H1 (cell line): ENCODE measurements around the gene SLIT3. TPM values are rescaled to one million over a fixed set of nuclear protein-coding genes. Genes with fewer than 3 reads are reported as not detected.

ENCODE experiments used
- CTCF ChIA-PET: fragments of 300-600 bp; sonication (Branson Sonifier 250); formaldehyde crosslinking; loops from one replicate; lab custom pipeline; 2021; ENCODE audit not compliant: partially characterized antibody; lab: Charles Lee
- POLR2A ChIA-PET: fragments of 300-600 bp; sonication (Branson Sonifier 250); formaldehyde crosslinking; loops from one replicate; lab custom pipeline; 2021; ENCODE audit warnings: inconsistent platforms; ENCODE audit not compliant: partially characterized antibody; lab: Charles Lee
- DNase-seq, 2 experiments: peaks; one replicate each; pipeline versions ENCODE4 v3.0.0 to v3.0.0-alpha.2; 2010 to 2022; ENCODE audit warnings: low spot score in 2 of 2, low read depth in 1 of 2, mixed read lengths in 1 of 2
- FAIRE-seq: peaks from 2 replicates; lab custom pipeline; 2011; peaks lifted over from hg19 to GRCh38; lab: Jason Lieb, UNC
- H2AFZ ChIP-seq: 2 replicates; pipeline ENCODE4 v1.8.1; 2012; ENCODE audit warnings: low read length, inconsistent platforms
- H2AK5ac ChIP-seq: 2 replicates; pipeline ENCODE4 v1.6.1; 2013; ENCODE audit warnings: low read depth, low read length
- H2BK120ac ChIP-seq: replicated peaks from 2 replicates; pipeline ENCODE3; 2013; ENCODE audit warnings: low read depth, low read length, inconsistent platforms
- H2BK12ac ChIP-seq: 2 replicates; pipeline ENCODE4 v1.6.1; 2013; ENCODE audit warnings: low read depth, low read length
- H2BK15ac ChIP-seq: 2 replicates; pipeline ENCODE4 v1.6.1; 2013; ENCODE audit warnings: low read length
- H2BK20ac ChIP-seq: 2 replicates; pipeline ENCODE4 v1.6.1; 2013; ENCODE audit warnings: low read length
- H2BK5ac ChIP-seq: 2 replicates; pipeline ENCODE4 v1.6.1; 2013; ENCODE audit warnings: low read depth, low read length
- H3K14ac ChIP-seq: 2 replicates; pipeline ENCODE4 v1.6.1; 2013; ENCODE audit warnings: inconsistent platforms; ENCODE audit not compliant: insufficient read length
- H3K18ac ChIP-seq: 2 replicates; pipeline ENCODE4 v1.6.1; 2013; ENCODE audit warnings: low read length; ENCODE audit errors: extremely low read depth
- H3K23ac ChIP-seq: 2 replicates; pipeline ENCODE4 v1.6.1; 2013; ENCODE audit warnings: inconsistent platforms; ENCODE audit not compliant: insufficient read length
- H3K23me2 ChIP-seq: 2 replicates; pipeline ENCODE4 v1.6.1; 2013; ENCODE audit warnings: low read depth, low read length
- H3K27ac ChIP-seq: 2 replicates; pipeline ENCODE4 v1.6.1; 2011; ENCODE audit warnings: low read depth, low read length, inconsistent platforms
- H3K27me3 ChIP-seq, 4 experiments: replicated peaks in 1 of 4; 1 replicate in 1 of 4; 2 replicates in 3 of 4; pipeline versions ENCODE4 v1.6.1 to v1.8.1; 2011 to 2013; ENCODE audit warnings: low read length in 3 of 4, mild to moderate bottlenecking in 3 of 4, inconsistent platforms in 2 of 4, mixed read lengths in 2 of 4, moderate library complexity in 1 of 4; ENCODE audit not compliant: control insufficient read depth in 3 of 4, insufficient read depth in 3 of 4; ENCODE audit errors: extremely low read depth in 1 of 4
- H3K36me3 ChIP-seq, 4 experiments: 2 replicates each; pipeline versions ENCODE4 v1.6.1 to v1.8.1; 2011 to 2013; ENCODE audit warnings: mild to moderate bottlenecking in 4 of 4, low read length in 3 of 4, moderate library complexity in 2 of 4, control low read depth in 1 of 4, inconsistent platforms in 1 of 4; ENCODE audit not compliant: insufficient read depth in 4 of 4, control insufficient read depth in 2 of 4
- H3K4ac ChIP-seq: replicated peaks from 2 replicates; pipeline ENCODE3; 2013; ENCODE audit warnings: low read length, low read depth, mixed read lengths, inconsistent platforms; ENCODE audit not compliant: insufficient read length
- H3K4me1 ChIP-seq, 4 experiments: replicated peaks in 1 of 4; 1 replicate in 1 of 4; 2 replicates in 3 of 4; pipeline versions ENCODE4 v1.6.1 to v1.8.1; 2011 to 2013; ENCODE audit warnings: low read length in 3 of 4, inconsistent platforms in 2 of 4, mixed read lengths in 1 of 4; ENCODE audit not compliant: insufficient read depth in 4 of 4, control insufficient read depth in 3 of 4
- H3K4me2 ChIP-seq, 2 experiments: 2 replicates each; pipeline versions ENCODE4 v1.6.1 to v1.8.1; 2011 to 2013; ENCODE audit warnings: low read depth in 2 of 2, low read length in 2 of 2, control low read depth in 1 of 2, inconsistent platforms in 1 of 2, mild to moderate bottlenecking in 1 of 2; ENCODE audit not compliant: insufficient read depth in 1 of 2
- H3K4me3 ChIP-seq, 4 experiments: fragments of 200-600, 300-600 bp in 1 of 4; sonication (generic), shearing (Covaris generic), sonication (Bioruptor Twin) in 1 of 4; 2 replicates each; pipeline versions ENCODE4 v1.5.1 to v1.8.1; 2011 to 2016; ENCODE audit warnings: low read length in 4 of 4, low read depth in 3 of 4, control low read depth in 2 of 4, inconsistent platforms in 2 of 4, mild to moderate bottlenecking in 2 of 4, mixed read lengths in 1 of 4, moderate library complexity in 1 of 4; ENCODE audit not compliant: insufficient read depth in 2 of 4; ENCODE audit errors: extremely low read depth in 1 of 4
- H3K56ac ChIP-seq: replicated peaks from 2 replicates; pipeline ENCODE3; 2013; ENCODE audit warnings: low read depth, mild to moderate bottlenecking, mixed read lengths, low read length, inconsistent platforms; ENCODE audit not compliant: insufficient read length
- H3K79me1 ChIP-seq: 2 replicates; pipeline ENCODE4 v1.6.1; 2013; ENCODE audit warnings: low read depth, low read length, control low read depth
- H3K79me2 ChIP-seq, 2 experiments: 2 replicates each; pipeline versions ENCODE4 v1.6.1 to v1.8.1; 2012 to 2013; ENCODE audit warnings: low read length in 2 of 2, mild to moderate bottlenecking in 2 of 2, inconsistent platforms in 1 of 2; ENCODE audit not compliant: insufficient read depth in 2 of 2, control insufficient read depth in 1 of 2
- H3K9ac ChIP-seq, 4 experiments: replicated peaks in 1 of 4; 1 replicate in 1 of 4; 2 replicates in 3 of 4; pipeline versions ENCODE4 v1.6.1 to v1.8.1; 2011 to 2013; ENCODE audit warnings: low read depth in 3 of 4, low read length in 3 of 4, control low read depth in 2 of 4, mild to moderate bottlenecking in 2 of 4, moderate library complexity in 2 of 4, inconsistent platforms in 1 of 4; ENCODE audit errors: extremely low read depth in 1 of 4
- H3K9me3 ChIP-seq, 2 experiments: 2 replicates each; pipeline versions ENCODE4 v1.6.1 to v1.8.1; 2012 to 2013; ENCODE audit warnings: mild to moderate bottlenecking in 2 of 2, moderate library complexity in 2 of 2, control low read depth in 1 of 2, inconsistent platforms in 1 of 2, low read depth in 1 of 2, low read length in 1 of 2, mixed read lengths in 1 of 2; ENCODE audit not compliant: insufficient read depth in 2 of 2
- H4K20me1 ChIP-seq, 2 experiments: replicated peaks in 1 of 2; 2 replicates each; pipeline versions ENCODE3 to v1.8.1; 2011 to 2013; ENCODE audit warnings: inconsistent platforms in 2 of 2, low read length in 2 of 2, mild to moderate bottlenecking in 1 of 2; ENCODE audit not compliant: insufficient read depth in 2 of 2, control insufficient read depth in 1 of 2
- H4K5ac ChIP-seq: 2 replicates; pipeline ENCODE4 v1.6.1; 2013; ENCODE audit warnings: low read length, low read depth, mixed read lengths, inconsistent platforms; ENCODE audit not compliant: insufficient read length
- H4K8ac ChIP-seq: 2 replicates; pipeline ENCODE4 v1.8.0; 2013; ENCODE audit warnings: mild to moderate bottlenecking, moderate library complexity, low read length, inconsistent platforms; ENCODE audit not compliant: insufficient read depth; ENCODE audit errors: extremely low read depth
- H4K91ac ChIP-seq: replicated peaks from 2 replicates; pipeline ENCODE3; 2013; ENCODE audit warnings: low read length, mixed read lengths, inconsistent platforms; ENCODE audit not compliant: insufficient read length
- MAFK ChIP-seq: IDR thresholded peaks from 2 replicates; pipeline ENCODE4 v1.6.1; 2012; ENCODE audit warnings: low read depth, mild to moderate bottlenecking, improper control_type of control experiment, low read length
- NRF1 ChIP-seq: IDR thresholded peaks from 2 replicates; pipeline ENCODE4 v1.6.1; 2011; ENCODE audit warnings: mild to moderate bottlenecking, low read depth, low read length, improper control_type of control experiment
- WGBS, 2 experiments: shearing (Covaris generic) in 1 of 2; methylation state at CpG; one replicate each; pipeline versions ENCODE4 v1.1.6 to v1.1.7; 2013 to 2015; ENCODE audit warnings: low lambda C conversion rate in 2 of 2, mixed read lengths in 2 of 2, inconsistent platforms in 1 of 2, low coverage in 1 of 2, missing lambda C conversion rate in 1 of 2; ENCODE audit not compliant: insufficient replicate concordance in 2 of 2, insufficient coverage in 1 of 2, insufficient read length in 1 of 2; ENCODE audit errors: extremely low coverage in 1 of 2, missing lambda C conversion rate in 1 of 2; 5-methylcytosine and 5-hydroxymethylcytosine counted together
- polyA plus RNA-seq, 7 experiments: library from polyadenylated mRNA; depleted of rRNA in 3 of 7; stranded (reverse) in 5 of 7; unstranded in 2 of 7; fragments of >200 nt in 5 of 7; fragments of 200-250 nt in 2 of 7; gene quantifications; 1 replicate in 5 of 7; 2 replicates in 1 of 7; 4 replicates in 1 of 7; pipeline versions ENCODE4 v1.2.1 to v1.2.3, GENCODE V29; 2011 to 2013; ENCODE audit warnings: missing spikeins in 2 of 7, mixed read lengths in 2 of 7
- total RNA-seq: library from RNA; stranded (reverse); fragmentation: NEBNext Ultra II Directional; extraction: Animal tissue kit (Norgen Biotek cat#: 25700); gene quantifications from 2 replicates; pipeline ENCODE4 v1.2.1, GENCODE V29; 2021

SLIT3 gene
- total and polyA plus RNA-seq, 2 of the 8 experiments (the other 6 are each of a cell fraction or from before 2014, with no cell fraction given), result 1.1 to 1.2 TPM

DNA sequence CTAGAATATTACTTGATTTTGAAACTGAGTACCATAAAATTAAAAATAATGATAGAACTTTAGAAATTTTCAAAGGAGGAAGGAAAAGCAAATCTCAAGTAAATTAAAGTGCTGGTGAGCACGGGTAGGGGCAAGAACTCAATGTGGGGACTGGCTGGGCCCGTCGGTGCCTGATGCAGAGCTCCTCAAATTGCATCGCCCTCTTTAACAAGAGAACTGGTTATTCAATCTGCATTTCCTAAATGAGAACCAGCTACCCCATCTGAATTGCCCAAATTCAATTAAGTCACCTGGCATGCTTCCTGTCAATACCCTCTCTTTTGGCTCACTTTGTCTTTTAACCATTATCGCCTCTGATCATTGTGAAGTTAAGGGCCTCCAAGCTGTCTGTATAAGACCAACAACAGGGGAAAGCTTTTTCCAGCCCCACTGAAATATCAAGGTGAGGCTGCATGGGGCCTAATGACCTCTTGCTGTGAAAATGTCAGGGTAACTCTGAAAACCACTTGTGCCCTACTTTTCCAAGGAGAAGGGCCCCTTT lies 316.7 kb downstream of the SLIT3 start:
- no peak overlapping the region for H3K4me3 ChIP-seq
- no peak overlapping the region for H3K9ac ChIP-seq
- no peak overlapping the region for H2BK5ac ChIP-seq
- H4K20me1 ChIP-seq, result no peaks in the 10 kb centered on the region
- no peak overlapping the region for H2BK120ac ChIP-seq
- no peak overlapping the region for H3K23ac ChIP-seq
- H3K23me2 ChIP-seq, result no peaks in the 10 kb centered on the region
- no peak overlapping the region for H2BK20ac ChIP-seq
- no peaks in the 10 kb centered on the region for H3K9me3 ChIP-seq
- H3K36me3 ChIP-seq, result no peaks in the 10 kb centered on the region
- no peak overlapping the region for H4K91ac ChIP-seq
- H2BK15ac ChIP-seq, result no peak overlapping the region
- no peak overlapping the region for H3K56ac ChIP-seq
- H3K79me2 ChIP-seq, result no peaks in the 10 kb centered on the region
- 0 out of 4 replicates have a peak overlapping the region, but pooled peaks have one; percentile 11 to 20 for H3K4me2 ChIP-seq
- H3K27ac ChIP-seq, result no peak overlapping the region
- no peak overlapping the region for H2AFZ ChIP-seq
- ChIA-PET POLR2A (no interaction called here), CTCF (interaction anchor here (0.6 to 1.5 kb wide), 9 partner anchors 9 to 597 kb away, joined by 3 to 5 read pairs (median 3); no protein-coding TSS in a partner anchor)
- DNase-seq, result no peak
- H3K27me3 ChIP-seq, result no peaks in the 10 kb centered on the region
- no peak overlapping the region for H3K14ac ChIP-seq
- H2AK5ac ChIP-seq, result no peak overlapping the region
- peak; percentile 28 for FAIRE-seq
- WGBS, 2 experiments, result 33% methylated on average over 5 of the region's 5 CpGs; no CpG with 5 or more reads in 1 of the 2 experiments
- peaks cover 2 to 11% (median 9%) of the 10 kb centered on the region in 4 experiments; a peak in 4 of 7 replicates for H3K4me1 ChIP-seq
- no peak overlapping the region for H3K18ac ChIP-seq
- no peak overlapping the region for H3K4ac ChIP-seq
- no peak overlapping the region for H4K5ac ChIP-seq
- no peak overlapping the region for H4K8ac ChIP-seq
- no peaks in the 10 kb centered on the region for H3K79me1 ChIP-seq
- no peak overlapping the region for H2BK12ac ChIP-seq
- TF ChIP-seq NRF1 (no peak), MAFK (no peak)
